ENCODE data around the gene RPL13. TPM values are rescaled to one million over a fixed set of nuclear protein-coding genes. Genes with fewer than 3 reads are reported as not detected.

Gene RPL13
- total and polyA plus RNA-seq, 2 of the 8 experiments (the other 6 are each of a cell fraction or from before 2014, with no cell fraction given) = 2,162 to 7,384 TPM

GRCh38 chr16:89537549-89537925, 22.9 kb upstream of the RPL13 start:
- Histone ChIP-seq H2AFZ (ENCODE audit: low read length) (no peak overlapping the region), H2AK5ac (ENCODE audit: low read depth, low read length) (no peak overlapping the region), H2BK12ac (ENCODE audit: low read depth, low read length) (no peak overlapping the region), H3K23ac (ENCODE audit: insufficient read length) (no peak overlapping the region), H2BK15ac (ENCODE audit: low read length) (no peak overlapping the region), H4K91ac (replicated peaks; ENCODE audit: insufficient read length, low read length) (no peak overlapping the region), H3K56ac (replicated peaks; ENCODE audit: insufficient read length, low read depth, low read length) (no peak overlapping the region), H3K18ac (ENCODE audit: extremely low read depth, low read length) (no peak overlapping the region), H3K27me3 (replicated peaks in 1 of 4; ENCODE audit: control insufficient read depth in 3 of 4, extremely low read depth in 1 of 4, insufficient read depth in 3 of 4, low read length in 3 of 4) (no peaks in the 10 kb centered on the region), H3K4ac (replicated peaks; ENCODE audit: insufficient read length, low read depth, low read length) (no peak overlapping the region), H3K4me3 (ENCODE audit: extremely low read depth in 1 of 4, insufficient read depth in 2 of 4, low read depth in 3 of 4, low read length in 4 of 4) (no peak overlapping the region), H3K36me3 (ENCODE audit: control insufficient read depth in 2 of 4, insufficient read depth in 4 of 4, low read length in 3 of 4) (peaks cover 13 to 54% (median 38%) of the 10 kb centered on the region in 4 experiments; a peak in 7 of 8 replicates), H3K79me1 (ENCODE audit: low read depth, low read length) (peaks cover 8% of the 10 kb centered on the region), H2BK120ac (replicated peaks; ENCODE audit: low read depth, low read length) (no peak overlapping the region), H3K4me2 (ENCODE audit: insufficient read depth in 1 of 2, low read depth in 2 of 2, low read length in 2 of 2) (no peak overlapping the region), H3K14ac (ENCODE audit: insufficient read length) (no peak overlapping the region), H3K23me2 (ENCODE audit: low read depth, low read length) (no peaks in the 10 kb centered on the region), H4K20me1 (replicated peaks in 1 of 2; ENCODE audit: control insufficient read depth in 1 of 2, insufficient read depth in 2 of 2, low read length in 2 of 2) (peaks cover 6 to 17% of the 10 kb centered on the region in 2 experiments), H2BK5ac (ENCODE audit: low read depth, low read length) (no peak overlapping the region), H4K5ac (ENCODE audit: insufficient read length, low read depth, low read length) (no peak overlapping the region), H2BK20ac (ENCODE audit: low read length) (no peak overlapping the region), H3K9me3 (ENCODE audit: insufficient read depth in 2 of 2, low read depth in 1 of 2, low read length in 1 of 2) (no peaks in the 10 kb centered on the region), H3K27ac (ENCODE audit: low read depth, low read length) (no peak overlapping the region), H4K8ac (ENCODE audit: extremely low read depth, insufficient read depth, low read length) (no peak overlapping the region), H3K79me2 (ENCODE audit: control insufficient read depth in 1 of 2, insufficient read depth in 2 of 2, low read length in 2 of 2) (peaks cover 0 to 3% of the 10 kb centered on the region in 2 experiments; a peak in 1 of 4 replicates), H3K4me1 (replicated peaks in 1 of 4; ENCODE audit: control insufficient read depth in 3 of 4, insufficient read depth in 4 of 4, low read length in 3 of 4) (no peaks in the 10 kb centered on the region), H3K9ac (replicated peaks in 1 of 4; ENCODE audit: extremely low read depth in 1 of 4, low read depth in 3 of 4, low read length in 3 of 4) (no peak overlapping the region)
- DNase-seq (ENCODE audit: low read depth in 1 of 2, low spot score in 2 of 2) (no peak), FAIRE-seq (no peak)
- ChIA-PET POLR2A (ENCODE audit: partially characterized antibody) (interaction anchor here (0.9 to 7.2 kb wide), 8 partner anchors 9 to 311 kb away, joined by 3 to 47 read pairs (median 4); no protein-coding TSS in a partner anchor), CTCF (ENCODE audit: partially characterized antibody) (no interaction called here)
- TF ChIP-seq JUN (IDR thresholded peaks at IDR 0.05; ENCODE audit: low read depth, low read length) (no peak), EP300 (IDR thresholded peaks at IDR 0.05; ENCODE audit: borderline replicate concordance in 1 of 2, low read depth in 2 of 2, low read length in 2 of 2) (no peak), BACH1 (IDR thresholded peaks at IDR 0.05; ENCODE audit: low read length) (no peak), MAFK (IDR thresholded peaks at IDR 0.05; ENCODE audit: low read depth, low read length) (no peak), NRF1 (IDR thresholded peaks at IDR 0.05; ENCODE audit: low read depth, low read length) (no peak), SP1 (IDR thresholded peaks at IDR 0.05; ENCODE audit: low read depth, low read length) (no peak), RAD21 (IDR thresholded peaks at IDR 0.05 in 1 of 2, conservative IDR thresholded peaks at IDR 0.05 in 1 of 2; ENCODE audit: low read depth in 2 of 2, low read length in 2 of 2) (no peak)
- 85% methylated on average over 7 of the region's 7 CpGs; no CpG with 5 or more reads in 1 of the 2 experiments for WGBS, 2 experiments (ENCODE audit: extremely low coverage in 1 of 2, insufficient coverage in 1 of 2, insufficient read length in 1 of 2, insufficient replicate concordance in 2 of 2, low coverage in 1 of 2, low lambda C conversion rate in 2 of 2, missing lambda C conversion rate in 1 of 2)

Data from H1 (cell line).